Brain pericyte (primary cell): ENCODE data around the gene PPL.

ENCODE experiments used
- DNase-seq: peaks from one replicate; pipeline ENCODE4 v3.0.0-alpha.2; 2012; ENCODE audit warnings: low read depth, low spot score

Gene PPL

GRCh38 chr16:4860727-4861342 is 76.1 kb downstream of the PPL start:
- DNase-seq: no peak

GRCh38 chr16:4859900-4860255 is 77.1 kb downstream of the PPL start:
- DNase-seq: no peak

GRCh38 chr16:4859190-4859899 is 77.6 kb downstream of the PPL start:
- no peak for DNase-seq

GRCh38 chr16:4855804-4856203 is 81.1 kb downstream of the PPL start:
- no peak for DNase-seq

- no peak for DNase-seq
These were observed 81.6 kb downstream of the PPL start for GRCh38 chr16:4855371-4855770.

- no peak for DNase-seq
These were observed 84.6 kb downstream of the PPL start for GRCh38 chr16:4852221-4852872.

- no peak for DNase-seq
These were observed 86.7 kb downstream of the PPL start for GRCh38 chr16:4850211-4850610.

- no peak for DNase-seq
These were observed 89.0 kb downstream of the PPL start for GRCh38 chr16:4847774-4848587.

- DNase-seq: peak; percentile 95
These were observed 89.8 kb downstream of the PPL start, which contains the start of the genes GLYR1 and UBN1 for GRCh38 chr16:4846901-4847773. Gene GLYR1, minus strand, starts transcription at chr16:4847288. Its CDS starts 23 bp downstream, at chr16:4847265. Gene UBN1, plus strand, starts transcription at chr16:4847481. Its CDS starts 5,437 bp downstream, at chr16:4852918.

- no peak for DNase-seq
These were observed 90.4 kb downstream of the PPL start for GRCh38 chr16:4846503-4846900.

- no peak for DNase-seq
These were observed 96.0 kb downstream of the PPL start for GRCh38 chr16:4840984-4841383.

GRCh38 chr16:4839942-4840341 is 97.0 kb downstream of the PPL start:
- no peak for DNase-seq

GRCh38 chr16:4837733-4838501 is 99.0 kb downstream of the PPL start:
- DNase-seq: no peak

GRCh38 chr16:4836727-4837126 is 100.2 kb downstream of the PPL start:
- DNase-seq: no peak

- no peak for DNase-seq
These were observed 103.4 kb downstream of the PPL start for GRCh38 chr16:4833584-4833983.

- DNase-seq: no peak
These were observed 104.1 kb downstream of the PPL start for GRCh38 chr16:4832698-4833343.
